Activated CD4-positive, CD25-positive, alpha-beta regulatory T cell treated with anti-CD3 and anti-CD28 coated beads, Interleukin-2, amount 50 U/mL, for 24 hours (primary cell): ENCODE results near the gene LMO7.

Source experiments
- ATAC-seq, 2 donors: fragments of 150-1000 bp; cut with Tn5 transposase; one replicate each; pipeline ENCODE4 v1.10.0; 2021; ENCODE audit warnings: mild to moderate bottlenecking in 1 of 2, moderate library complexity in 1 of 2

LMO7 gene

GRCh38 chr13:75804054-75804453 lies 167.9 kb downstream of the LMO7 start:
- no peak for ATAC-seq

GRCh38 chr13:75804605-75805004 lies 168.5 kb downstream of the LMO7 start:
- ATAC-seq, result no peak

- ATAC-seq, result no peak
These were observed 170.0 kb downstream of the LMO7 start for GRCh38 chr13:75806117-75806516.

GRCh38 chr13:75811361-75811760 lies 175.2 kb downstream of the LMO7 start:
- ATAC-seq, result no peak

GRCh38 chr13:75811841-75812240 lies 175.7 kb downstream of the LMO7 start:
- no peak for ATAC-seq

GRCh38 chr13:75812751-75813181 lies 176.6 kb downstream of the LMO7 start:
- no peak for ATAC-seq

- ATAC-seq, result no peak
These were observed 177.2 kb downstream of the LMO7 start for GRCh38 chr13:75813323-75813722.

- ATAC-seq, result no peak
These were observed 182.2 kb downstream of the LMO7 start for GRCh38 chr13:75818179-75818967.

GRCh38 chr13:75818968-75819225 lies 182.8 kb downstream of the LMO7 start:
- ATAC-seq, result no peak

- no peak for ATAC-seq
These were observed 189.0 kb downstream of the LMO7 start for GRCh38 chr13:75825161-75825560.

GRCh38 chr13:75825594-75825993 lies 189.5 kb downstream of the LMO7 start:
- no peak for ATAC-seq

- ATAC-seq, result no peak
These were observed 190.3 kb downstream of the LMO7 start for GRCh38 chr13:75826391-75826790.

- no peak for ATAC-seq
These were observed 193.7 kb downstream of the LMO7 start for GRCh38 chr13:75829830-75830229.

GRCh38 chr13:75830842-75831241 lies 194.7 kb downstream of the LMO7 start:
- ATAC-seq, result no peak

GRCh38 chr13:75831389-75831788 lies 195.3 kb downstream of the LMO7 start:
- no peak for ATAC-seq

- ATAC-seq, result no peak
These were observed 196.7 kb downstream of the LMO7 start for GRCh38 chr13:75832812-75833211.

GRCh38 chr13:75836441-75836840 lies 200.3 kb downstream of the LMO7 start:
- ATAC-seq, result no peak

GRCh38 chr13:75838366-75839005 lies 202.4 kb downstream of the LMO7 start:
- ATAC-seq, result no peak

GRCh38 chr13:75839406-75839805 lies 203.3 kb downstream of the LMO7 start:
- ATAC-seq, result no peak

GRCh38 chr13:75841905-75842304 lies 205.8 kb downstream of the LMO7 start:
- no peak for ATAC-seq

GRCh38 chr13:75843074-75843473 lies 206.9 kb downstream of the LMO7 start:
- ATAC-seq, result no peak

- no peak for ATAC-seq
These were observed 207.9 kb downstream of the LMO7 start for GRCh38 chr13:75843991-75844390.

- no peak for ATAC-seq
These were observed 211.5 kb downstream of the LMO7 start for GRCh38 chr13:75847588-75847987.

GRCh38 chr13:75850916-75851315 lies 214.8 kb downstream of the LMO7 start:
- ATAC-seq, result no peak

- no peak for ATAC-seq
These were observed 219.1 kb downstream of the LMO7 start for GRCh38 chr13:75855216-75855615.
